ENCODE measurements around the gene CPZ. TPM values are rescaled to one million over a fixed set of nuclear protein-coding genes. Genes with fewer than 3 reads are reported as not detected.

CPZ gene
- total RNA-seq, 4 donors from 2014 or later: 1.2 to 2.0 (median 1.5) TPM; not detected in 1

- H3K36me3 ChIP-seq: no peaks in the 10 kb centered on the region
- no peak for TF ChIP-seq POLR2A (IDR thresholded peaks at IDR 0.05)
- no peak for TF ChIP-seq CTCF (IDR thresholded peaks at IDR 0.05)
- H3K9me3 ChIP-seq: no peaks in the 10 kb centered on the region
- no peak overlapping the region for H3K27ac ChIP-seq
- DNase-seq: no peak
- H3K27me3 ChIP-seq: no peaks in the 10 kb centered on the region
- H3K4me3 ChIP-seq: no peak overlapping the region
- H3K4me1 ChIP-seq: no peaks in the 10 kb centered on the region
Observed at GRCh38 chr4:8612646-8613045, 20.1 kb downstream of the CPZ start.

- DNase-seq: no peak
- TF ChIP-seq POLR2A (IDR thresholded peaks at IDR 0.05): no peak
- no peak for TF ChIP-seq CTCF (IDR thresholded peaks at IDR 0.05)
- Histone ChIP-seq H3K9me3 (no peaks in the 10 kb centered on the region), H3K27ac (no peak overlapping the region), H3K36me3 (no peaks in the 10 kb centered on the region), H3K4me3 (no peak overlapping the region), H3K4me1 (no peaks in the 10 kb centered on the region), H3K27me3 (no peaks in the 10 kb centered on the region)
Observed at GRCh38 chr4:8613421-8614364, 21.1 kb downstream of the CPZ start.

- no peaks in the 10 kb centered on the region for H3K4me1 ChIP-seq
- H3K9me3 ChIP-seq: no peaks in the 10 kb centered on the region
- TF ChIP-seq CTCF (IDR thresholded peaks at IDR 0.05): no peak
- TF ChIP-seq POLR2A (IDR thresholded peaks at IDR 0.05): no peak
- H3K27ac ChIP-seq: no peak overlapping the region
- DNase-seq: no peak
- H3K27me3 ChIP-seq: no peaks in the 10 kb centered on the region
- H3K4me3 ChIP-seq: no peak overlapping the region
- H3K36me3 ChIP-seq: no peaks in the 10 kb centered on the region
Observed at GRCh38 chr4:8614365-8615193, 22.0 kb downstream of the CPZ start.

- DNase-seq: no peak
- Histone ChIP-seq H3K36me3 (no peaks in the 10 kb centered on the region), H3K4me3 (no peak overlapping the region), H3K27ac (no peak overlapping the region), H3K9me3 (no peaks in the 10 kb centered on the region), H3K4me1 (no peaks in the 10 kb centered on the region), H3K27me3 (no peaks in the 10 kb centered on the region)
- TF ChIP-seq CTCF (IDR thresholded peaks at IDR 0.05): no peak
- TF ChIP-seq POLR2A (IDR thresholded peaks at IDR 0.05): no peak
Observed at GRCh38 chr4:8615366-8615765, 22.8 kb downstream of the CPZ start.

- Histone ChIP-seq H3K27ac (no peak overlapping the region), H3K36me3 (no peaks in the 10 kb centered on the region), H3K9me3 (no peaks in the 10 kb centered on the region), H3K27me3 (no peaks in the 10 kb centered on the region), H3K4me3 (no peak overlapping the region), H3K4me1 (no peaks in the 10 kb centered on the region)
- no peak for TF ChIP-seq POLR2A (IDR thresholded peaks at IDR 0.05)
- no peak for TF ChIP-seq CTCF (IDR thresholded peaks at IDR 0.05)
- no peak for DNase-seq
Observed at GRCh38 chr4:8615921-8616787, 23.6 kb downstream of the CPZ start.

Measured in Peyer's patch (tissue), 4 donors.